Measurements from ENCODE around the gene FRMPD1.
"Not testable (repeated sequence)": the region's sequence is repeated elsewhere in the genome, so short reads cannot be mapped to it uniquely, and the experiment has no call there.

The FRMPD1 gene

DNA sequence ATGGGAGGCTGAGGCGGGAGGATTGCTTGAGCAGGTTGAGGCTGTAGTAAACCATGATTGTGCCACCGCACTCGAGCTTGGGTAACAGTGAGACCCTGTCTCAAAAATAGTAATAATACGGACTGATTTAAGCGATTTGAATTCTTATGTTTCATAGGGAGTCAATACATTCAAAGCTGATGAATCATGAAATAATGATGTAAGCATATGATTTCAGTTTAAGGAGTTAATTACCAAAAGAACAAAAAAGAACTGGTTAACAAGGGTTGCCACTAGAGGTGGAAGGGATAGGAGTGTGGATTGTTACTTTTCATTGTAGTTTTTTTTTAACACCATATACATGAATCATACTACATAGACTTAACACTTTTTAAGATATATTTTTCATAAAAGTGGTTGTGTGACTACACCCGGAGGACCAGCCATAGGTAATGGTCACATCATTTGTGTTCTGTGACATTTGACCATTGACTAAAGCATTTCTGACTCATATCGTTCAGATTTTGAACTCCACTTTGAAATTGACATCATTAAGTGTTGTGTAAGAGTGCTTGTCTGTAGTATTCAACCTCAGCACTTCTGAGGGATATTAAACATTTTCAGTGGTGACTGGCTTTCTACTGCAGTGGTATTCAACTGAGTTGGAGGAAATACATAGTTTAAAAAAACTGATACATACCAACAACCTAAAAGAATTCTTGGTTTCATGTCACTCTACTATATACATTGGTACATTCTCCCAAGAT, 109.8 kb downstream of the FRMPD1 start:
- H3K4me1 ChIP-seq (ENCODE audit: insufficient read depth, low read length, poor library complexity, severe bottlenecking) = peaks cover under 1% of the 10 kb centered on the region
- no peaks in the 10 kb centered on the region for H3K9me3 ChIP-seq (ENCODE audit: insufficient read depth, low read depth, low read length)
- H3K4me2 ChIP-seq (ENCODE audit: low read depth, low read length, poor library complexity, severe bottlenecking) = no peak overlapping the region
- no peaks in the 10 kb centered on the region for H3K36me3 ChIP-seq (ENCODE audit: insufficient read depth, low read length)
- H3K27me3 ChIP-seq (ENCODE audit: insufficient read depth, low read length, poor library complexity, severe bottlenecking) = no peaks in the 10 kb centered on the region
- TF ChIP-seq EZH2phosphoT487 (IDR thresholded peaks at IDR 0.05; ENCODE audit: borderline replicate concordance) = no peak
- no peak for TF ChIP-seq CTCF (conservative IDR thresholded peaks at IDR 0.05; ENCODE audit: low read length)
- no peak overlapping the region for H3K4me3 ChIP-seq (ENCODE audit: low read length, poor library complexity, severe bottlenecking)
- no peaks in the 10 kb centered on the region for H3K79me2 ChIP-seq (ENCODE audit: insufficient read depth, low read length)
- no peaks in the 10 kb centered on the region for H4K20me1 ChIP-seq (ENCODE audit: insufficient read depth, low read length, poor library complexity, severe bottlenecking)
- H2AFZ ChIP-seq (ENCODE audit: low read length) = no peak overlapping the region
- no peaks in the 10 kb centered on the region for H3F3A ChIP-seq (ENCODE audit: low read depth)
- H3K9me2 ChIP-seq (replicated peaks; ENCODE audit: low read depth, low read length) = no peaks in the 10 kb centered on the region
- H3K9ac ChIP-seq (ENCODE audit: low read depth, low read length, poor library complexity, severe bottlenecking) = no peak overlapping the region

DNA sequence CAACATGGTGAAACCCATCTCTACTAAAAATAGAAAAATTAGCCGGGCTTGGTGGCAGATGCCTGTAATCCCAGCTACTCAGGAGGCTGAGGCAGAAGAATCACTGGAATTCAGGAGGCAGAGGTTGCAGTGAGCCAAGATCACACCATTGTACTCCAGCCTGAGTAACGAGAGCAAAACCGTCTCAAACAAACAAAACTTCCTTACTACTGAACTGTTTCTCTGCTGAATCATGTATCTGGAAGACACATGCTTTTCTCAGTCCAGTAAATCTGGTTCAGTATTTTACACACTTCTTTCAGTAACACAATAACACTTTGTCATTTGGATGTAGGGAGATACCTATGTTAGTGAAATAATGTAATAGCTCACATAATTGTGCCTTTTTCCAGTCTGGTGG, 110.8 kb downstream of the FRMPD1 start:
- Histone ChIP-seq H3K9me3 (ENCODE audit: insufficient read depth, low read depth, low read length) (no peaks in the 10 kb centered on the region), H3K9me2 (replicated peaks; ENCODE audit: low read depth, low read length) (no peaks in the 10 kb centered on the region), H3K4me3 (ENCODE audit: low read length, poor library complexity, severe bottlenecking) (no peak overlapping the region), H3F3A (ENCODE audit: low read depth) (no peaks in the 10 kb centered on the region), H3K4me1 (ENCODE audit: insufficient read depth, low read length, poor library complexity, severe bottlenecking) (no peaks in the 10 kb centered on the region), H3K79me2 (ENCODE audit: insufficient read depth, low read length) (no peaks in the 10 kb centered on the region), H2AFZ (ENCODE audit: low read length) (no peak overlapping the region), H3K36me3 (ENCODE audit: insufficient read depth, low read length) (no peaks in the 10 kb centered on the region), H4K20me1 (ENCODE audit: insufficient read depth, low read length, poor library complexity, severe bottlenecking) (no peaks in the 10 kb centered on the region), H3K4me2 (ENCODE audit: low read depth, low read length, poor library complexity, severe bottlenecking) (no peak overlapping the region), H3K9ac (ENCODE audit: low read depth, low read length, poor library complexity, severe bottlenecking) (no peak overlapping the region), H3K27me3 (ENCODE audit: insufficient read depth, low read length, poor library complexity, severe bottlenecking) (no peaks in the 10 kb centered on the region)
- TF ChIP-seq EZH2phosphoT487 (IDR thresholded peaks at IDR 0.05; ENCODE audit: borderline replicate concordance) = no peak
- no peak for TF ChIP-seq CTCF (conservative IDR thresholded peaks at IDR 0.05; ENCODE audit: low read length)

- not testable (repeated sequence) for H3K4me3 ChIP-seq (ENCODE audit: low read length, poor library complexity, severe bottlenecking); H3K4me2 ChIP-seq (ENCODE audit: low read depth, low read length, poor library complexity, severe bottlenecking); H2AFZ ChIP-seq (ENCODE audit: low read length); H3K4me1 ChIP-seq (ENCODE audit: insufficient read depth, low read length, poor library complexity, severe bottlenecking); H3K9me3 ChIP-seq (ENCODE audit: insufficient read depth, low read depth, low read length); H3K79me2 ChIP-seq (ENCODE audit: insufficient read depth, low read length); H3K9ac ChIP-seq (ENCODE audit: low read depth, low read length, poor library complexity, severe bottlenecking); H3K27me3 ChIP-seq (ENCODE audit: insufficient read depth, low read length, poor library complexity, severe bottlenecking); H3F3A ChIP-seq (ENCODE audit: low read depth); H3K36me3 ChIP-seq (ENCODE audit: insufficient read depth, low read length); H4K20me1 ChIP-seq (ENCODE audit: insufficient read depth, low read length, poor library complexity, severe bottlenecking); H3K9me2 ChIP-seq (replicated peaks; ENCODE audit: low read depth, low read length)
Measured at GRCh38 chr9:37765263-37765662, 114.5 kb downstream of the FRMPD1 start.

GRCh38 chr9:37769306-37769705, 118.6 kb downstream of the FRMPD1 start:
- no peak overlapping the region for H3K9ac ChIP-seq (ENCODE audit: low read depth, low read length, poor library complexity, severe bottlenecking)
- no peak overlapping the region for H3K4me3 ChIP-seq (ENCODE audit: low read length, poor library complexity, severe bottlenecking)
- H3K9me2 ChIP-seq (replicated peaks; ENCODE audit: low read depth, low read length) = no peaks in the 10 kb centered on the region
- H4K20me1 ChIP-seq (ENCODE audit: insufficient read depth, low read length, poor library complexity, severe bottlenecking) = no peaks in the 10 kb centered on the region
- no peaks in the 10 kb centered on the region for H3K27me3 ChIP-seq (ENCODE audit: insufficient read depth, low read length, poor library complexity, severe bottlenecking)
- no peaks in the 10 kb centered on the region for H3K4me1 ChIP-seq (ENCODE audit: insufficient read depth, low read length, poor library complexity, severe bottlenecking)
- no peak overlapping the region for H2AFZ ChIP-seq (ENCODE audit: low read length)
- H3K36me3 ChIP-seq (ENCODE audit: insufficient read depth, low read length) = no peaks in the 10 kb centered on the region
- H3F3A ChIP-seq (ENCODE audit: low read depth) = no peaks in the 10 kb centered on the region
- no peak overlapping the region for H3K4me2 ChIP-seq (ENCODE audit: low read depth, low read length, poor library complexity, severe bottlenecking)
- H3K9me3 ChIP-seq (ENCODE audit: insufficient read depth, low read depth, low read length) = no peaks in the 10 kb centered on the region
- no peaks in the 10 kb centered on the region for H3K79me2 ChIP-seq (ENCODE audit: insufficient read depth, low read length)
- TF ChIP-seq EZH2phosphoT487 (IDR thresholded peaks at IDR 0.05; ENCODE audit: borderline replicate concordance) (no peak), CTCF (conservative IDR thresholded peaks at IDR 0.05; ENCODE audit: low read length) (no peak)
